Amygdala (tissue), 56 donors: Measurements from ENCODE around the gene COL5A2.

Source experiments
- DNase-seq, 56 donors: peaks; one replicate each; lab custom pipeline; 2025; lab: John Stamatoyannopoulos, UW

Gene COL5A2

GRCh38 chr2:189111063-189111715 lies 68.4 kb downstream of the COL5A2 start:
- no peak for DNase-seq

- DNase-seq, result no peak
These were observed 69.6 kb downstream of the COL5A2 start for GRCh38 chr2:189109921-189110397.

- no peak for DNase-seq
These were observed 74.6 kb downstream of the COL5A2 start for GRCh38 chr2:189104934-189105333.

- DNase-seq, result no peak
These were observed 76.8 kb downstream of the COL5A2 start for GRCh38 chr2:189102735-189103134.

GRCh38 chr2:189097934-189098333 lies 81.6 kb downstream of the COL5A2 start:
- no peak for DNase-seq

GRCh38 chr2:189096769-189097447 lies 82.7 kb downstream of the COL5A2 start:
- DNase-seq, result no peak

GRCh38 chr2:189095101-189095500 lies 84.5 kb downstream of the COL5A2 start:
- DNase-seq, result no peak

- DNase-seq, result no peak
These were observed 86.6 kb downstream of the COL5A2 start for GRCh38 chr2:189092936-189093335.

GRCh38 chr2:189091253-189091652 lies 88.3 kb downstream of the COL5A2 start:
- no peak for DNase-seq

GRCh38 chr2:189088591-189089205 lies 90.9 kb downstream of the COL5A2 start:
- no peak for DNase-seq

GRCh38 chr2:189086710-189087109 lies 92.9 kb downstream of the COL5A2 start:
- no peak for DNase-seq

GRCh38 chr2:189086250-189086649 lies 93.3 kb downstream of the COL5A2 start:
- no peak for DNase-seq

GRCh38 chr2:189083606-189084005 lies 96.0 kb downstream of the COL5A2 start:
- no peak for DNase-seq

- DNase-seq, result no peak
These were observed 96.5 kb downstream of the COL5A2 start for GRCh38 chr2:189083106-189083505.

GRCh38 chr2:189082376-189082975 lies 97.1 kb downstream of the COL5A2 start:
- DNase-seq, result peak in 1 of 56 donors; percentile 0

- no peak for DNase-seq
These were observed 103.0 kb downstream of the COL5A2 start for GRCh38 chr2:189076572-189076971.

- no peak for DNase-seq
These were observed 103.4 kb downstream of the COL5A2 start for GRCh38 chr2:189076120-189076519.

GRCh38 chr2:189074506-189074905 lies 105.1 kb downstream of the COL5A2 start:
- no peak for DNase-seq

- DNase-seq, result no peak
These were observed 107.5 kb downstream of the COL5A2 start for GRCh38 chr2:189072036-189072435.

- no peak for DNase-seq
These were observed 109.5 kb downstream of the COL5A2 start for GRCh38 chr2:189069855-189070619.

GRCh38 chr2:189066037-189066436 lies 113.5 kb downstream of the COL5A2 start:
- no peak for DNase-seq
